K562 (cell line): ENCODE results near the gene ATCAY. TPM values are rescaled to one million over a fixed set of nuclear protein-coding genes. Genes with fewer than 3 reads are reported as not detected.

Experiments
- ATAC-seq: fragments of 200-7000 bp; cut with Tn5 transposase; 3 replicates; pipeline ENCODE4 v1.9.1; 2020; ENCODE audit warnings: moderate library complexity
- BruUV-seq: library from RNA; stranded (reverse); fragments of 400-500 nt; replicated peaks from 2 replicates; lab custom pipeline; 2021; lab: Mats Ljungman, UMichigan
- CTCF ChIA-PET: fragments of 300-600 bp; formaldehyde crosslinking; extraction: SDS; loops from one replicate; lab custom pipeline; 2021; ENCODE audit warnings: low intra/inter-chr PET ratio; lab: Yijun Ruan, JAX
- POLR2A ChIA-PET: fragments of 300-600, 350-650 bp; sonication (Branson Sonifier 250); formaldehyde crosslinking; extraction: SDS; loops from one replicate; lab custom pipeline; 2021; ENCODE audit warnings: antibody characterized with exemption, inconsistent platforms; lab: Yijun Ruan, JAX
- DNase-seq, 4 experiments: peaks; one replicate each; pipeline versions ENCODE4 v3.0.0 to v3.0.0-alpha.2; 2011 to 2018; ENCODE audit warnings: low spot score in 3 of 4, mixed read lengths in 3 of 4; ENCODE audit errors: extremely low read depth in 1 of 4
- FAIRE-seq: peaks from 2 replicates; lab custom pipeline; 2011; peaks lifted over from hg19 to GRCh38; lab: Jason Lieb, UNC
- H2AFZ ChIP-seq: 2 replicates; pipeline ENCODE4 v1.6.0; 2011; ENCODE audit warnings: low read depth, low read length, control low read depth, inconsistent platforms
- H3K27ac ChIP-seq: fragments of 200-600 bp; 3 replicates; pipeline ENCODE4 v1.8.0; 2011; ENCODE audit warnings: low read depth, mild to moderate bottlenecking, control low read depth, inconsistent platforms, low read length, moderate library complexity, mixed read lengths; ENCODE audit errors: extremely low read depth
- H3K27me3 ChIP-seq, 2 experiments: fragments of 300-600 bp in 1 of 2; 2 replicates in 1 of 2; 3 replicates in 1 of 2; pipeline versions ENCODE4 v1.6.0 to v1.8.0; 2011; ENCODE audit warnings: inconsistent platforms in 2 of 2, low read length in 2 of 2, mild to moderate bottlenecking in 1 of 2, mixed read lengths in 1 of 2, moderate library complexity in 1 of 2; ENCODE audit not compliant: control insufficient read depth in 2 of 2, insufficient read depth in 2 of 2
- H3K36me3 ChIP-seq: fragments of 300-600 bp; 3 replicates; pipeline ENCODE4 v1.8.0; 2011; ENCODE audit warnings: mild to moderate bottlenecking, low read length, inconsistent platforms; ENCODE audit not compliant: control insufficient read depth, insufficient read depth
- H3K4me1 ChIP-seq, 2 experiments: fragments of 200-600 bp in 1 of 2; replicated peaks in 1 of 2; 2 replicates in 1 of 2; 3 replicates in 1 of 2; pipeline versions ENCODE4 v1.5.1 to v1.8.0; 2011; ENCODE audit warnings: inconsistent platforms in 2 of 2, low read length in 2 of 2, mild to moderate bottlenecking in 1 of 2, mixed read lengths in 1 of 2, moderate library complexity in 1 of 2; ENCODE audit not compliant: control insufficient read depth in 2 of 2, insufficient read depth in 2 of 2
- H3K4me2 ChIP-seq: 2 replicates; pipeline ENCODE4 v1.6.1; 2011; ENCODE audit warnings: low read length, control low read depth, inconsistent platforms, mixed read lengths; ENCODE audit not compliant: insufficient read depth
- H3K4me3 ChIP-seq: fragments of 200-600 bp; sonication (generic), shearing (Covaris generic); 2 replicates; pipeline ENCODE4 v1.5.1; 2016; ENCODE audit warnings: control low read depth, inconsistent platforms
- H3K79me2 ChIP-seq: fragments of 200-600 bp; 3 replicates; pipeline ENCODE4 v1.8.0; 2011; ENCODE audit warnings: low read length, inconsistent platforms; ENCODE audit not compliant: control insufficient read depth, insufficient read depth
- H3K9ac ChIP-seq, 2 experiments: 2 replicates each; pipeline versions ENCODE4 v1.6.0 to v1.6.1; 2011; ENCODE audit warnings: low read depth in 2 of 2, low read length in 2 of 2, control low read depth in 1 of 2, inconsistent platforms in 1 of 2, mild to moderate bottlenecking in 1 of 2, mixed read lengths in 1 of 2; ENCODE audit not compliant: insufficient read depth in 1 of 2
- H3K9me1 ChIP-seq: one replicate; pipeline ENCODE4 v1.6.0; 2011; ENCODE audit warnings: inconsistent platforms, mild to moderate bottlenecking, low read length, moderate library complexity; ENCODE audit not compliant: control insufficient read depth, insufficient read depth
- H3K9me3 ChIP-seq: replicated peaks from 2 replicates; pipeline ENCODE4 v1.5.1; 2011; ENCODE audit warnings: low read depth, low read length, inconsistent platforms; ENCODE audit not compliant: control insufficient read depth, insufficient read depth
- H4K20me1 ChIP-seq: replicated peaks from 2 replicates; pipeline ENCODE4 v1.6.1; 2011; ENCODE audit warnings: low read length, inconsistent platforms, mixed read lengths; ENCODE audit not compliant: control insufficient read depth, insufficient read depth
- RBM34 ChIP-seq: fragments of 200-400 bp; formaldehyde crosslinking; IDR thresholded peaks from 2 replicates; pipeline ENCODE4 v1.6.1; 2018; ENCODE audit warnings: low read length, borderline replicate concordance; ENCODE audit not compliant: insufficient read depth
- ZBTB33 ChIP-seq: sonication (generic); formaldehyde crosslinking; IDR thresholded peaks from 2 replicates; pipeline ENCODE4 v1.8.1; 2023; ENCODE audit warnings: mild to moderate bottlenecking, missing genetic modification reagents
- WGBS: fragments of 100-300 bp; shearing (Covaris generic); methylation state at CpG from one replicate; pipeline ENCODE4 v1.1.6; 2016; ENCODE audit warnings: low coverage, mixed read lengths; ENCODE audit not compliant: insufficient coverage; ENCODE audit errors: missing lambda C conversion rate; 5-methylcytosine and 5-hydroxymethylcytosine counted together
- in situ Hi-C: fragments of 300-500 bp; cut with MboI; formaldehyde crosslinking; loops from 4 replicates; pipeline ENCODE4 v1.15.0; 2018; ENCODE audit warnings: inconsistent platforms, mixed read lengths
- intact Hi-C: fragments of 100-400 bp; cut with micrococcal nuclease; formaldehyde crosslinking; loops from 2 replicates; pipeline ENCODE4 v1.14.2; 2022
- polyA plus RNA-seq, 8 experiments: library from polyadenylated mRNA; depleted of rRNA in 4 of 8; stranded (reverse) in 5 of 8; unstranded in 3 of 8; fragments of >200 nt; fragmentation: Nextera tagmentation in 2 of 8; fragmentation: Illumina TruSeq in 1 of 8; extraction: Ambion mirVana in 2 of 8; extraction: Trizol in 1 of 8; gene quantifications; 2 replicates each; pipeline versions ENCODE4 v1.2.1 to v1.2.3, GENCODE V29; 2011 to 2014; ENCODE audit warnings: inconsistent platforms in 1 of 8, missing spikeins in 1 of 8
- total RNA-seq, 7 experiments: library from RNA; depleted of rRNA in 6 of 7; stranded (reverse); fragments of >200 nt in 6 of 7; fragmentation: Illumina TruSeq in 2 of 7; extraction: Trizol in 2 of 7; gene quantifications; 2 replicates each; pipeline versions ENCODE4 v1.2.1 to v1.2.3, GENCODE V29; 2011 to 2021; ENCODE audit warnings: low replicate concordance in 1 of 7

Gene ATCAY
- total and polyA plus RNA-seq, 9 of the 15 experiments (the other 6 are each of a cell fraction or from before 2014, with no cell fraction given), result not detected

- TF ChIP-seq ZBTB33 (CRISPR knock-in tag) (0 out of 2 replicates have a peak, but pooled peaks have one; percentile 37), RBM34 (no peak)
These were observed 10.1 kb downstream of the ATCAY start for GRCh38 chr19:3890591-3890990.

More at GRCh38 chr19:3890591-3890990, 10.1 kb downstream of the ATCAY start:
- H4K20me1 ChIP-seq, result no peaks in the 10 kb centered on the region
- intact Hi-C loops, result no loop called here
- H3K36me3 ChIP-seq, result no peaks in the 10 kb centered on the region
- FAIRE-seq (no peak), ATAC-seq (no peak), DNase-seq (no peak)
- H3K27ac ChIP-seq, result no peak overlapping the region
- BruUV-seq, result no TSS peak
- in situ Hi-C loops, result no loop called here
- H3K27me3 ChIP-seq, result peaks cover 6 to 48% of the 10 kb centered on the region in 2 experiments; a peak in 3 of 5 replicates
- no peaks in the 10 kb centered on the region for H3K9me1 ChIP-seq
- H3K4me1 ChIP-seq, result peaks cover 0 to 4% of the 10 kb centered on the region in 2 experiments; a peak in 1 of 5 replicates
- ChIA-PET CTCF (no interaction called here), POLR2A (interaction anchor here (0.6 to 1.1 kb wide), 3 partner anchors 9 to 55 kb away, joined by 3 read pairs; no protein-coding TSS in a partner anchor)
- peak overlapping the region in 1 of 2 experiments; percentile 68; a peak in 1 of 4 replicates for H3K9ac ChIP-seq
- H3K79me2 ChIP-seq, result no peaks in the 10 kb centered on the region
- no peak overlapping the region for H2AFZ ChIP-seq
- H3K4me3 ChIP-seq, result no peak overlapping the region
- H3K4me2 ChIP-seq, result no peak overlapping the region
- H3K9me3 ChIP-seq, result no peaks in the 10 kb centered on the region
- WGBS, result 28% methylated on average over 17 of the region's 17 CpGs
